Mucosa of descending colon (tissue), 3 donors: Measurements from ENCODE around the gene DNAH11. TPM values are rescaled to one million over a fixed set of nuclear protein-coding genes. Genes with fewer than 3 reads are reported as not detected.

ENCODE experiments used
- ATAC-seq: fragments of 200-7000 bp; cut with Tn5 transposase; one replicate; pipeline ENCODE4 v1.9.1; 2020; ENCODE audit warnings: mild to moderate bottlenecking, moderate library complexity
- DNase-seq, 3 donors: peaks; one replicate each; pipeline ENCODE4 v3.0.0-alpha.2; 2020
- H3K36me3 ChIP-seq: fragments of 200-600 bp; one replicate; pipeline ENCODE4 v1.8.0; 2021; ENCODE audit warnings: low read depth, mild to moderate bottlenecking
- H3K4me1 ChIP-seq: fragments of 200-600 bp; one replicate; pipeline ENCODE4 v1.8.0; 2021; ENCODE audit warnings: low read depth, mild to moderate bottlenecking
- H3K4me3 ChIP-seq: fragments of 200-600 bp; one replicate; pipeline ENCODE4 v1.8.0; 2021; ENCODE audit warnings: mild to moderate bottlenecking
- H3K9me3 ChIP-seq: fragments of 200-600 bp; one replicate; pipeline ENCODE4 v1.8.0; 2021; ENCODE audit warnings: mild to moderate bottlenecking
- CTCF ChIP-seq: fragments of 200-600 bp; IDR thresholded peaks from one replicate; pipeline ENCODE4 v1.8.0; 2022; ENCODE audit warnings: antibody characterized with exemption, mild to moderate bottlenecking
- intact Hi-C, 2 donors: fragments of 100-400 bp; cut with DNase I in 1 of 2; cut with micrococcal nuclease in 1 of 2; formaldehyde crosslinking; loops; one replicate each; pipeline versions ENCODE4 v1.11.0 to v1.11.1; 2022; cut with DNase I, micrococcal nuclease
- total RNA-seq, 3 donors: library from RNA; stranded (reverse); fragmentation: NEBNext Ultra II Directional in 2 of 3; extraction: Animal tissue kit (Norgen Biotek cat#: 25700) in 2 of 3; gene quantifications; one replicate each; pipeline versions ENCODE4 v1.2.1 to v1.2.4, GENCODE V29; 2021 to 2023
- donor health status: DM: no; HTN: no; CAD: no; lungs with moderate emphysema.
- donor health status: DM: no; HTN: no; CAD: no.
- donor health status: DM: no; HTN: yes; CAD: no.

DNAH11 gene
- total RNA-seq, 3 donors from 2014 or later, result 0.02 to 0.47 (median 0.03) TPM

- no peak for TF ChIP-seq CTCF
- intact Hi-C loops, result no loop called here
These were observed 93.9 kb downstream of the DNAH11 start for GRCh38 chr7:21636694-21637093.

GRCh38 chr7:21639206-21639868 lies 96.5 kb downstream of the DNAH11 start:
- no peak for ATAC-seq
- intact Hi-C loops, result no loop called here

More at GRCh38 chr7:21636694-21637093, 93.9 kb downstream of the DNAH11 start:
- no peaks in the 10 kb centered on the region for H3K9me3 ChIP-seq
- no peaks in the 10 kb centered on the region for H3K36me3 ChIP-seq
- no peaks in the 10 kb centered on the region for H3K4me1 ChIP-seq
- no peak for DNase-seq
- ATAC-seq, result no peak
- H3K4me3 ChIP-seq, result no peak overlapping the region

GRCh38 chr7:21640105-21640504 lies 97.3 kb downstream of the DNAH11 start:
- ATAC-seq, result no peak

More at GRCh38 chr7:21639206-21639868, 96.5 kb downstream of the DNAH11 start:
- no peak for TF ChIP-seq CTCF
- Histone ChIP-seq H3K36me3 (no peaks in the 10 kb centered on the region), H3K4me1 (no peaks in the 10 kb centered on the region), H3K9me3 (no peaks in the 10 kb centered on the region), H3K4me3 (no peak overlapping the region)
- no peak for DNase-seq

GRCh38 chr7:21641546-21641945 lies 98.7 kb downstream of the DNAH11 start:
- intact Hi-C loops, result no loop called here
- no peaks in the 10 kb centered on the region for H3K9me3 ChIP-seq
- DNase-seq (no peak), ATAC-seq (no peak)
- H3K4me3 ChIP-seq, result no peak overlapping the region
- H3K4me1 ChIP-seq, result no peaks in the 10 kb centered on the region
- TF ChIP-seq CTCF, result no peak
- H3K36me3 ChIP-seq, result no peaks in the 10 kb centered on the region

More at GRCh38 chr7:21640105-21640504, 97.3 kb downstream of the DNAH11 start:
- intact Hi-C loops, result no loop called here
- Histone ChIP-seq H3K36me3 (no peaks in the 10 kb centered on the region), H3K4me1 (no peaks in the 10 kb centered on the region), H3K4me3 (no peak overlapping the region), H3K9me3 (no peaks in the 10 kb centered on the region)
- no peak for TF ChIP-seq CTCF
- DNase-seq, result no peak

GRCh38 chr7:21642422-21642821 lies 99.6 kb downstream of the DNAH11 start:
- Histone ChIP-seq H3K4me3 (no peak overlapping the region), H3K4me1 (no peaks in the 10 kb centered on the region), H3K36me3 (no peaks in the 10 kb centered on the region), H3K9me3 (no peaks in the 10 kb centered on the region)
- TF ChIP-seq CTCF, result no peak
- intact Hi-C loops, result no loop called here
- DNase-seq (no peak), ATAC-seq (no peak)

GRCh38 chr7:21651697-21652096 lies 108.9 kb downstream of the DNAH11 start:
- Histone ChIP-seq H3K9me3 (no peaks in the 10 kb centered on the region), H3K36me3 (no peaks in the 10 kb centered on the region), H3K4me3 (no peak overlapping the region), H3K4me1 (no peaks in the 10 kb centered on the region)
- TF ChIP-seq CTCF, result no peak
- DNase-seq (no peak), ATAC-seq (no peak)
- intact Hi-C loops, result no loop called here
